Ramos (cell line): Measurements from ENCODE around the gene CDKN2D.
"Not testable (repeated sequence)": the region's sequence is repeated elsewhere in the genome, so short reads cannot be mapped to it uniquely, and the experiment has no call there.

Experiments
- in situ Hi-C: fragments of 300-500 bp; cut with MboI; formaldehyde crosslinking; loops from one replicate; pipeline ENCODE4 v1.14.3; 2022; ENCODE audit warnings: low sequenced_read_pairs; ENCODE audit not compliant: unreplicated experiment

The CDKN2D gene

DNA sequence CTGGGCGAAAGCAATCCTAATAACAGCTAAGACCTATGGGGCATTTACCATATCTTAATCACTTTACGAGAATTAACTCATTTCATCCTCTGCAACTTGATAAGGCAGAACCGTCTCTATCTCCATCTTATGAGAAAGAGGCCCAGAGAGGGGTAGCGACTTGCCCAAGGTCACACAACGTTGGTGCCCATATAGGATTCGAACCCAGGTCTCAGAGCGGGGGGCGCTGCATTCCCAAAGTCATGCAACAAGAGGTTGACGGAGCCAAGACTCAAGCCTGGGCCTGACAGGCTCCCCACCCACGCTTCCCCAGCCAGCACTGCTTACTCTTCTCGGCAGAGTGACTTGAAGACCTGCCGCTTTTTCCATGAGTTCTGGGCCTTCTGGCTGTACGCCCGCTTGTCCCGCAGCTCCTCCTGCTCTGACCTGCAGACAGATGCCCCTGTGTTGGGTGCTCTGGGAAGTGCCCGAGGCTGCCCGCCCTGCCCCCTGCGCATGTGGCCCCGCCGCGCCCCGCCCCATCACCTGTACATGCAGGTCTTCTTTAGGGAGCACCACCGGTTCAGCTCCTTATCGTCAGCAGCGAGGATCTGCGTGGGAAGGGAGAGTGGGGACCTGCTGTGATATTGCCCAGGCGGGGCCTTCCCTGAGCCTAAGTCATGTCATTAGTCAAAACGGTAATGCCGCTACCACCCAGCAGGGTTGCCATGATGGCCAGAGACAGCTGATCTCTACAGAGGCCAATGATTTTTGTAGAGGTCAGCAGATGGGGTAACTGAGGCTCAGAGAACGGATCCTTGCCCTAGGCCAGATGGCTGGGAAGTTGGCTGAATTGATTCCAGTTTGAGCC lies 13.8 kb downstream of the CDKN2D start:
- in situ Hi-C loops, result no loop called here

GRCh38 chr19:10553943-10554381 lies 14.8 kb downstream of the CDKN2D start:
- in situ Hi-C loops, result no loop called here

DNA sequence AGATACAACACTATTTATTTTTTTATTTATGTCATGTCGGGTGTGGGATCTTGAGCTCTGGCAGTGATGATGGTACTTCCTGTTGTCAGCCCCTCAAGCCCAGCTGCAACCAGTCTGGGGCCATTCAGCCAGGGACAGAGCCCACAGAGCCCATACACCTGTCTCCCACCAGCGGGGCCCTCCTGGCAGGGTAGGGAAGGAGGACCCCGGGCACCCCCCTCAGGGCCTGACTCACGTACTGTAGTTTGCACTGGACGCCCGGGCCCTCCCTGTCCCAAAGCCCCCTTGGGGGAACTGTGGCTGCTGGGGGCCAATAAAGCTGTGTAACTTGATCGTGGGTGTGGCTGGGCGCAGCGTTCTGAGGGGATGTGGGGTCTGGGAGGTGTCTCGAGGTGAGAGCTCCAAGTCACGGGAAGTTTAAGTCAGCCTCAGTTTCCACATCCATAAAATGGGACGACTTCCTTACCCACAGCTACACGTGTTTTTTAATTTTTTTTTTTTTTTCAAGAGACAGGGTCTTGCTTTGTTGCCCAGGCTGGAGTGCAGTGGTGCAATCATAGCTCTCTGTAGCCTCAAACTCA lies 15.6 kb downstream of the CDKN2D start:
- in situ Hi-C loops, result no loop called here

DNA sequence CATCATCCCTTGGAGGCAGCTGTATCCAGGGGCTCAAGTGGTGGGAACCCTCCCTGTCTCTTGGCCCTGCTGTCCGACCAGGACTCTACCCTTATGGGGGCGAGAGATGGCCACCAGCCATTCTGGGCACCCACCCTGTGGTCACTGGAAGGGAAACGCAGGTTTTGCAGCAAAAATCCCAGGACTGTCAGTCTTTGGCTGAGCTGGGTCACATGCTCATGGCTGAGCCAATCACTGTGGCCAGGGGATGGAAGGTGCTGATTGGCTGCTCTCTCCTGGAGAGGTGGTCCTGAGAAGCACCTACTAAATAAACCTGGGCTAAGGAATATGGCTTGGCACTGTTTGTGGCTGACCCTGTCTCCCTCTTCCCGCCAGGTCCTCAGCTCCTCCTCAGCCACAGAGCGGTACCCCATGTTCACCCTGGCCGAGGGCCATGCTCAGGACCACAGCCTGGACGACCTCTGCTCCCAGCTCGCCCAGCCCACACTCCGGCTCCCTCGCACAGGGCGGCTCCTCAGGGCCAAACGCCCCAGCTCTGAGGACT lies 16.2 kb downstream of the CDKN2D start:
- in situ Hi-C loops, result no loop called here

GRCh38 chr19:10551698-10552301 lies 17.0 kb downstream of the CDKN2D start:
- in situ Hi-C loops, result no loop called here

DNA sequence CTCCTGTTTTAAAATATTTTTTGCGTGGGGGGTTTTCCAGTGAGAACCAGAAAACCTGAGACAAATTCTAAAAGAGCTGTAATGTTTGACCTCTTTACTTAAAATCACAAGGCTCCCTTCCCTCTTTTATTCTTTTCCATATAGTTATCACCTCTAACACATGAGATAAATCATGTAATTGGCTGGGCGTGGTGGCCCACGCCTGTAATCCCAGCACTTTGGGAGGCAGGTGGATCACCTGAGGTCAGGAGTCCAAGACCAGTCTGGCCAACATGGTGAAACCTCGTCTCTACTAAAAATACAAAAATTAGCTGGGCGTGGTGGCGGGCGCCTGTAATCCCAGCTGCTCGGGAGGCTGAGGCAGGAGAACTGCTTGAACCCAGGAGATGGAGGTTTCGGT lies 17.8 kb downstream of the CDKN2D start:
- in situ Hi-C loops, result not testable (repeated sequence)

DNA sequence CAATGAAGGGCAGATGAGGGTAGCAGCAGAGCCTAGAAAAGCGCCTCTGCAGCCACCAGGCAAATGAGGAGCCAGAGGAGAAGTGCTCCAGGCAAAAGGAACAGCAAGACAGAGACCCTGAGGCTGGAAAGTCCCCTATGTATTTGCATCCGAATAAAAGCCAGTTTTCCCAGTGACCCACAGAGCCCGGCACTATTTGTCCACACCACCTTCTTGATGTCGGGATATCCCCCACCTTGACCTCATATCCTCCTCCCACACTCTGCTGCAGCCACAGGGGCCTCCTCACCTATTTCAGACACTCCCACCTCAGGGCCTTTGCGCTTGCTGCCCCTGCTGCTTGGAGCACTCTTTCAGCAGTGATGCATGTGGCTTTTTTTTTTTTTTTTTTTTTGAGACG lies 18.4 kb downstream of the CDKN2D start:
- in situ Hi-C loops, result no loop called here

- in situ Hi-C loops, result no loop called here
Measured at GRCh38 chr19:10549733-10550132, 19.0 kb downstream of the CDKN2D start.

DNA sequence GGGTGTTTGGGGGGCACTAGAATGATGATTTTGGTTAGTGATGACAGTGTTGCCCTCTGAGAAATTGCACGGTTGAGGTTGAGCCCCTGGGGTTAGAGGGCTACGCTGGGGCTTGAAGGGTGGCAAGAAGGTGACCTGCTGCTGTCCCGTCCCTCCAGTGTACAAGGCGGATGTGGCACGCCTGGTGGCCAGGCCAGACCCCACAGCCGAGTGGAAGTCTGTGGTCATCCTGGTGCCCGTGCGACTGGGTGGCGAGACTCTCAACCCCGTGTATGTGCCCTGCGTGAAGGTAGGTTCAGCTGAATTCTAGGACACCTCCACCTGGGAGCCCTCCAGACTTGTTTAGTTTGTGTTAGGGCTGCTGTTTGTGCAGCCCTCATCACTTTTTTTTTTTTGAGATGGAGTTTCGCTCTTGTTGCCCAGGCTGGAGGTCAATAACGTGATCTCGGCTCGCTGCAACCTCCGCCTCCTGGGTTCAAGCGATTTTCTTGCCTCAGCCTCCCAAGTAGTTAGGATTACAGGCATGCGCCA lies 20.0 kb downstream of the CDKN2D start:
- in situ Hi-C loops, result no loop called here

GRCh38 chr19:10546817-10547216 lies 22.0 kb downstream of the CDKN2D start:
- in situ Hi-C loops, result no loop called here

DNA sequence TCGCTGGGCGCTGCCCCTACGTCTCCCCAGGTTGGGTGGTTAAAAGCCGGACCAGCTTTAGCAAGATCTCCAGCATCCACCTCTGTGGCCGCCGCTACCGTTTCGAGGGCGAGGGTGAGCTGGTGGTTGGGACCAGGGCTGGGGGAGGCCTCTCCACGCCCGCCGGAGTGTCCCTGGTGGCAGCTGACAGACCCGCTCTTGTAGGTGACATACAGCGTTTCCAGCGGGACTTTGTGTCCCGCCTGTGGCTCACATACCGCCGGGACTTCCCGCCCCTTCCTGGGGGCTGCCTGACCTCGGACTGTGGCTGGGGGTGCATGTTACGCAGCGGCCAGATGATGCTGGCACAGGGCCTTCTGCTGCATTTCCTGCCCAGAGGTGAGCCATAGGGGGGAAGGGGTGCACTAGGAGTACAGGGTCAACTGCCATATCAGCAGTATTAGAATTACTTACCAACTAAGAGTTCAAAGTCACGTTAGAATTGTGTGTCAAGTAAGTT lies 24.0 kb downstream of the CDKN2D start:
- in situ Hi-C loops, result no loop called here

DNA sequence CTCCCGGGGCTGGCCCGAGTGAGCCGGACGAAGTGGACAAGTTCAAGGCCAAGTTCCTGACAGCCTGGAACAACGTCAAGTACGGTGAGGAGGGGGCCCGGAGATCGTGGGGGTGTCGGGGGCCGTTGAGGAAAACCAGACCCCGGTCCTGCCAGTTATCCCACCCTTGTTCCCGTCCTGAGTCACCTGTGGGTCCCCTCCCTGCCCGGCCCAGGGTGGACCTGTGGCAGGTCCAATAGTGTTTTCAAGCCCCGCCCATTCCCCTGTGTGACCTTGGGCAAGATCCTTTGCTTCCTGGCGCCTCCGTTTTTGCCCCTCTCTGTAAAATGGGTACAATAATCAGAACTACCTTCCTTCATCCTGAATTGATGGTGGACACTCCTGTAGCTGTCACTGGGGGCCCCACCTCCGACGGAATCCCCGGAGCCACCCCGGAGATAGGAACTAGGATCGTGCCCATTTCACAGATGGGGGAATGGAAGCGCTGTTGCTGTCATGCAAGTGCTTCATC lies 24.5 kb downstream of the CDKN2D start:
- in situ Hi-C loops, result no loop called here

DNA sequence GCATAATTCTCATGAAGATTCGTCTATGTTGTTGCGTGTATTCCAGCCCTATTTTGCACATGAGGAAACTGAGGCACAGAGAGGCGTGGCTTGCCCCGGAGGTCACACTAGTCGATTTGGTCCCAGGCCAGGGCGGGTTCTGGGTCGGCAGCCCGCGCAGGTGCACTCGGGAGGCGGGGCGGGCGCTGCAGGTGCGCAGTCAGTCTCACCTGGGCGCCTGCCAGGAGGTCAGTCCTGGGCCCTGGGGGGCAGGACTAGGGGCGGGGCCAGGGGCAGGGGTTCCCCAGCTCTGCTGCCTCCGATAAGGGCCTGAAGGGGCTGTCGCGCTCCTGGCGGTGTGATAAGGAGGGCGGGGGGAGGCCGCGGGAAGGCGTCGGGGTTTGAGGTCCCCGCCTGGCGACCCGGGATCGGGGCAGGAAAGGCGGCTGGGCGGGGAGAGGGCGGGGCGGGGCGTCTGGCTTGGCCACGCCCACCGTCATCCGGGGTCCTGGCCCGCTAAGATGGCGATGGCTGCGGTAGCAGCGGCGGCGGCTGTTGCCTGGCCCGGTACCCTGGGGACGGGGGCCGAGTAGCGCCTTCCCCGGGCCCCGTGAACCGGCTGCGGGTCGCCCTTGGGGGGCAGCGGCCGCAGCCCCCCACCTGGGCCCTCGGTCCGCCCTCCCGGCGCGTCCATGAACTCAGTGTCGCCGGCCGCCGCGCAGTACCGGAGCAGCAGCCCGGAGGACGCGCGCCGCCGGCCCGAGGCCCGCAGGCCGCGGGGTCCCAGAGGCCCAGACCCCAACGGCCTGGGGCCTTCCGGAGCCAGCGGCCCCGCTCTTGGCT lies 25.1 kb downstream of the CDKN2D start, which contains the start of gene ATG4D:
ATG4D (plus strand) TSS at position 485 of the 822 bp plus-strand sequence; CDS start at position 672, 187 bp downstream.
- in situ Hi-C loops, result no loop called here

DNA sequence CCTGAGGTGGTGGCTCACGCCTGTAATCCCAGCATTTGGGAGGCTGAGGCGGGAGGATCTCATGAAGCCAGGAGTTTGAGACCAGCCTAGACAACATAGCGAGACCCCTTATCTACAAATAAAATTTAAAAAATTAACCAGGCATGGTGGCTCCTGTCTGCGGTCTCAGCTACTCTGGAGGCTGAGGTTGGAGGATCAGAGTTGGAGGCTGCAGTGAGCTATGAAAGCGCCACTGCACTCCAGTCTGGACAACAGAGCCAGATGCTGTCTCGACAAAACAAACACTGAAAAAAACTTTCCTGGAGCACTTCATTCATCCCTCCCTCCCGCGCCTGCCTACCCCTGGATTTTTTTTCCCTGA lies 25.7 kb downstream of the CDKN2D start:
- in situ Hi-C loops, result no loop called here

GRCh38 chr19:10539016-10539415 lies 29.8 kb downstream of the CDKN2D start:
- in situ Hi-C loops, result not testable (repeated sequence)

DNA sequence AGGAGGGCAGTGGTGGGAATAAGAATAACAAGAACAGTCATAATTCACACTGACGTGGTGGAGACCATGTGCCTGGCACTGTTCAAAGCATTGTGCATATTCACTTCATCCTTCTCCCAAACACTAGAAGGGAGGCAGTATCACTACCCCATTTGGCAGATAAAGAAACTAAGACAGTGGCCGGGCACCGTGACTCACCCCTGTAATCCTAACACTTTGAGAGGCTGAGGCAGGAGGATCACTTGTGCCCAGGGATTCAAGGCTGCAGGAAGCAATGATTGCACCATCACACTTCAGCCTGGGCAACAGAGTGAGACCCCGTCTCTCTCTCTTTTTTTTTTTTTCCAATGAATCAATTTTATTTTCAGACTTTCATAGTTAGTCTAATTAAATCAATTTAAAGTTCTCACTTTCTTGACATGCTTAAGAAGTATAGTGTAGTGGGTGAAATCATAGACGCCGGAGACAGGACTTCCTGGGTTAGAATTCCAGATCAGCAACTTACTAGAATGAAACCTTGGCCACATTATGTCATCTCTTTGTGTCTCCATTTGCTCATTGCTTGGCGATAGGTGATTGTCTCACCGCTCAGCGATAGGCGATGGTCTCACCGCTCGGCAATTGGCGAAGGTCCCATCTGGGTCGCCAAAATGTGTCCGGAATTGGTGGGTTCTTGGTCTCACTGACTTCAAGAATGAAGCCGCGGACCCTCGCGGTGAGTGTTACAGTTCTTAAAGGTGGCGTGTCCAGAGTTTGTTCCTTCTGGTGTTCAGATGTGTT lies 30.4 kb downstream of the CDKN2D start:
- in situ Hi-C loops, result no loop called here

DNA sequence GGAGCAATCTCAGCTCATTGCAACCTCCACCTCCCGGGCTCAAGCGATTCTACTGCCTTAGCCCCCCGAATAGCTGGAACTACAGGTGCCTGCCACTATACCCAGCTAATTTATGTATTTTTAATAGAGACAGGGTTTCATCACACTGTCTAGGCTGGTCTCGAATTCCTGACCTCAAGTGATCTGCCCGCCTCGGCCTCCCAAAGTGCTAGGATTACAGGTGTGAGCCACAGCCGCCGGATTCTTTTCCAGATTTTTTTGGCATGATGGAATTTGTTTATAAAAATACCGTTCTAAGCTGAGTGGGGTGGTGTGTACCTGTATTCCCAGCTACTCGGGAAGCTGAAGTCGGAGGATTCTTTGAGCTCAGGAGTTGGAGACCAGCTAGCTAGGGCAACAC lies 31.1 kb downstream of the CDKN2D start:
- in situ Hi-C loops, result no loop called here

- in situ Hi-C loops, result no loop called here
Measured at GRCh38 chr19:10535613-10536012, 33.2 kb downstream of the CDKN2D start.
